WTC11 (cell line): ENCODE results near the gene PDE3B. TPM values are rescaled to one million over a fixed set of nuclear protein-coding genes. Genes with fewer than 3 reads are reported as not detected.

Source experiments
- ATAC-seq: fragments of 200-7000 bp; cut with Tn5 transposase; 2 replicates; pipeline ENCODE4 v1.10.0; 2021; ENCODE audit warnings: mild to moderate bottlenecking, moderate library complexity
- CTCF ChIA-PET: fragments of 300-600 bp; sonication (Branson Sonifier 250); formaldehyde crosslinking; loops from one replicate; lab custom pipeline; 2021; ENCODE audit warnings: antibody characterized with exemption; lab: Charles Lee
- POLR2A ChIA-PET: fragments of 350-600 bp; sonication (Branson Sonifier 250); formaldehyde crosslinking; loops from one replicate; lab custom pipeline; 2021; ENCODE audit warnings: antibody characterized with exemption; lab: Charles Lee
- DNase-seq: peaks from one replicate; pipeline ENCODE4 v3.0.0; 2021; ENCODE audit warnings: low spot score
- H3K27ac Mint-ChIP-seq: 2 replicates; pipeline ENCODE4 v1.8.0; 2021; ENCODE audit warnings: mixed read lengths
- H3K27me3 Mint-ChIP-seq: 2 replicates; pipeline ENCODE4 v1.8.0; 2021; ENCODE audit warnings: low read depth, mild to moderate bottlenecking, moderate library complexity, mixed read lengths
- H3K36me3 Mint-ChIP-seq: 2 replicates; pipeline ENCODE4 v1.8.0; 2021; ENCODE audit warnings: mixed read lengths
- H3K4me1 Mint-ChIP-seq: 2 replicates; pipeline ENCODE4 v1.8.0; 2022; ENCODE audit warnings: mixed read lengths
- H3K4me3 Mint-ChIP-seq: 2 replicates; pipeline ENCODE4 v1.8.0; 2021; ENCODE audit warnings: mild to moderate bottlenecking, moderate library complexity, mixed read lengths
- H3K9me3 Mint-ChIP-seq: 2 replicates; pipeline ENCODE4 v1.8.0; 2021; ENCODE audit warnings: mixed read lengths
- ESRRA ChIP-seq: sonication (generic); formaldehyde crosslinking; IDR thresholded peaks from 2 replicates; pipeline ENCODE4 v1.8.1; 2022; ENCODE audit warnings: mild to moderate bottlenecking, missing genetic modification reagents, borderline replicate concordance
- GRHL2 ChIP-seq: fragments of 250-450 bp; sonication (Bioruptor Pico); IDR thresholded peaks from 2 replicates; pipeline ENCODE4 v1.8.0; 2022; ENCODE audit warnings: mild to moderate bottlenecking, moderate library complexity; ENCODE audit not compliant: insufficient replicate concordance, severe bottlenecking
- NFYB ChIP-seq: sonication (generic); formaldehyde crosslinking; conservative IDR thresholded peaks from 2 replicates; pipeline ENCODE4 v1.8.0; 2022; ENCODE audit warnings: low read depth, missing genetic modification reagents
- NR2C2 ChIP-seq: sonication (generic); formaldehyde crosslinking; IDR thresholded peaks from 2 replicates; pipeline ENCODE4 v1.8.0; 2022; ENCODE audit warnings: mild to moderate bottlenecking, missing genetic modification reagents
- SOX15 ChIP-seq: fragments of 250-450 bp; sonication (Bioruptor Pico); IDR thresholded peaks from 2 replicates; pipeline ENCODE4 v1.9.0; 2021; ENCODE audit warnings: mild to moderate bottlenecking
- TP53 ChIP-seq: sonication (generic); formaldehyde crosslinking; IDR thresholded peaks from 2 replicates; pipeline ENCODE4 v1.8.1; 2023; ENCODE audit warnings: mild to moderate bottlenecking, missing genetic modification reagents
- ZNF317 ChIP-seq: sonication (generic); formaldehyde crosslinking; IDR thresholded peaks from 2 replicates; pipeline ENCODE4 v1.8.1; 2023; ENCODE audit warnings: low read depth, mild to moderate bottlenecking, moderate library complexity, missing genetic modification reagents, borderline replicate concordance
- ZNF396 ChIP-seq: fragments of 250-450 bp; sonication (Bioruptor Pico); IDR thresholded peaks from 2 replicates; pipeline ENCODE4 v1.8.0; 2021; ENCODE audit warnings: mild to moderate bottlenecking, moderate library complexity, borderline replicate concordance
- total RNA-seq: library from RNA; stranded (reverse); gene quantifications from 3 replicates; pipeline ENCODE4 v1.2.3, GENCODE V29; 2021
- TF ChIP-seq, protein P1 (sequence below): sonication (generic); formaldehyde crosslinking; IDR thresholded peaks from 2 replicates; pipeline ENCODE4 v1.8.0; 2023; ENCODE audit warnings: missing genetic modification reagents, mild to moderate bottlenecking, borderline replicate concordance
- TF ChIP-seq, protein P2 (sequence below): sonication (generic); formaldehyde crosslinking; IDR thresholded peaks from 2 replicates; pipeline ENCODE4 v1.8.1; 2022; ENCODE audit warnings: low read depth, missing genetic modification reagents, borderline replicate concordance
- TF ChIP-seq, protein P3 (sequence below): sonication (generic); formaldehyde crosslinking; IDR thresholded peaks from 2 replicates; pipeline ENCODE4 v1.8.1; 2023; ENCODE audit warnings: mild to moderate bottlenecking, moderate library complexity, missing genetic modification reagents
- TF ChIP-seq, protein P4 (sequence below): sonication (generic); formaldehyde crosslinking; IDR thresholded peaks from 2 replicates; pipeline ENCODE4 v1.8.1; 2023; ENCODE audit warnings: mild to moderate bottlenecking, missing genetic modification reagents, moderate library complexity
- TF ChIP-seq, protein P5 (sequence below): fragments of 250-450 bp; sonication (Bioruptor Pico); conservative IDR thresholded peaks from 2 replicates; pipeline ENCODE4 v1.9.0; 2021; ENCODE audit warnings: mild to moderate bottlenecking
- TF ChIP-seq, protein P6 (sequence below): sonication (generic); formaldehyde crosslinking; IDR thresholded peaks from 2 replicates; pipeline ENCODE4 v1.8.1; 2023; ENCODE audit warnings: mild to moderate bottlenecking, missing genetic modification reagents
- TF ChIP-seq, protein P7 (sequence below): fragments of 250-450 bp; sonication (Bioruptor Pico); IDR thresholded peaks from 2 replicates; pipeline ENCODE4 v1.9.0; 2021; ENCODE audit warnings: mild to moderate bottlenecking, borderline replicate concordance
- TF ChIP-seq, protein P8 (sequence below): sonication (generic); formaldehyde crosslinking; IDR thresholded peaks from 2 replicates; pipeline ENCODE4 v1.8.0; 2022; ENCODE audit warnings: mild to moderate bottlenecking, missing genetic modification reagents

PDE3B gene
- total RNA-seq, 1 experiment from 2014 or later = 9.6 TPM

DNA sequence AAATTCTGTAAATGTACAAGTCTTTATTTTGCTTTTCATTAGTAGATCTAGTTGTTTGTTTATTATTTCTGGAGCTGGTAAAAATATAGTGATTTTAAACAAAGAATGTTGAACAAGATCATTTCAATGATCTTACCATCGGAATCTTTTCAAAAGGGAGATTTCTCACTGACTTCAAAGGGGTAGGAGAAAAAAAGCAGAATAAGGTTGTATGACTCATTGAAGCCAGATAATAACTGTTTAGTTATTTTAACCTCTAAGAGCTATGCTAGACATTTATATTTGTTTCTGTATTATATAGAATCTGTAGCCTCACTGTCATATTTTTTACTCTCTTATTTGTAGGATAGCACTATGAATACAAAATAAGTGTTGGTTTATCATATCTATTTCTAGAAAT is 8.1 kb upstream of the PDE3B start (continued):
- TF ChIP-seq, protein P1, sequence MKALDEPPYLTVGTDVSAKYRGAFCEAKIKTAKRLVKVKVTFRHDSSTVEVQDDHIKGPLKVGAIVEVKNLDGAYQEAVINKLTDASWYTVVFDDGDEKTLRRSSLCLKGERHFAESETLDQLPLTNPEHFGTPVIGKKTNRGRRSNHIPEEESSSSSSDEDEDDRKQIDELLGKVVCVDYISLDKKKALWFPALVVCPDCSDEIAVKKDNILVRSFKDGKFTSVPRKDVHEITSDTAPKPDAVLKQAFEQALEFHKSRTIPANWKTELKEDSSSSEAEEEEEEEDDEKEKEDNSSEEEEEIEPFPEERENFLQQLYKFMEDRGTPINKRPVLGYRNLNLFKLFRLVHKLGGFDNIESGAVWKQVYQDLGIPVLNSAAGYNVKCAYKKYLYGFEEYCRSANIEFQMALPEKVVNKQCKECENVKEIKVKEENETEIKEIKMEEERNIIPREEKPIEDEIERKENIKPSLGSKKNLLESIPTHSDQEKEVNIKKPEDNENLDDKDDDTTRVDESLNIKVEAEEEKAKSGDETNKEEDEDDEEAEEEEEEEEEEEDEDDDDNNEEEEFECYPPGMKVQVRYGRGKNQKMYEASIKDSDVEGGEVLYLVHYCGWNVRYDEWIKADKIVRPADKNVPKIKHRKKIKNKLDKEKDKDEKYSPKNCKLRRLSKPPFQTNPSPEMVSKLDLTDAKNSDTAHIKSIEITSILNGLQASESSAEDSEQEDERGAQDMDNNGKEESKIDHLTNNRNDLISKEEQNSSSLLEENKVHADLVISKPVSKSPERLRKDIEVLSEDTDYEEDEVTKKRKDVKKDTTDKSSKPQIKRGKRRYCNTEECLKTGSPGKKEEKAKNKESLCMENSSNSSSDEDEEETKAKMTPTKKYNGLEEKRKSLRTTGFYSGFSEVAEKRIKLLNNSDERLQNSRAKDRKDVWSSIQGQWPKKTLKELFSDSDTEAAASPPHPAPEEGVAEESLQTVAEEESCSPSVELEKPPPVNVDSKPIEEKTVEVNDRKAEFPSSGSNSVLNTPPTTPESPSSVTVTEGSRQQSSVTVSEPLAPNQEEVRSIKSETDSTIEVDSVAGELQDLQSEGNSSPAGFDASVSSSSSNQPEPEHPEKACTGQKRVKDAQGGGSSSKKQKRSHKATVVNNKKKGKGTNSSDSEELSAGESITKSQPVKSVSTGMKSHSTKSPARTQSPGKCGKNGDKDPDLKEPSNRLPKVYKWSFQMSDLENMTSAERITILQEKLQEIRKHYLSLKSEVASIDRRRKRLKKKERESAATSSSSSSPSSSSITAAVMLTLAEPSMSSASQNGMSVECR = no peak
- TF ChIP-seq, all 79 proteins: peak for 0

DNA sequence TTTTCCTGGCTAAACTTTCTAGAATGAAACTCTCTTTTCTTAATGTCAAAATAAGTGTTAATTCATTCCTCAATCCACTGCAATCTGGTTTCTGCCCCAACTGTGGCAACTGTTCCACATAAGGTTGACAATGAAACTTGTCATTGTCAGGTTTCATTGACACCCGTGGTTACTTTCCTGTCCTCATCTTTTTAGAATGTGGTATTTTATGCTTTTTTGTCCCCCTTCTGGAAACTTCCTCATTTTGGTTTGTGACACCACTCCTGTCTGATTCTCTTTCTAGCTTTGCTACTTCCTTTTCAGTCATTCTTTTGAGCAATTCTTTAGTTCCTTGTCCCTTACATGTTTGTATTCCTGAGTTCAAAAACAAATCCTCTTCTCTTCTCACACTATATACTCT is 7.5 kb upstream of the PDE3B start:
- Mint-ChIP-seq H3K27me3 (peaks cover 29% of the 10 kb centered on the region), H3K9me3 (peaks cover 4% of the 10 kb centered on the region), H3K36me3 (peaks cover 4% of the 10 kb centered on the region; the same call in 1 of the 2 replicates), H3K4me1 (peaks cover 8% of the 10 kb centered on the region), H3K27ac (no peak overlapping the region), H3K4me3 (no peak overlapping the region)
- ATAC-seq = no peak
- POLR2A ChIA-PET = no interaction called here
- no peak for DNase-seq
- CTCF ChIA-PET = interaction anchor here (1.3 kb wide), 1 partner anchor 270 kb away, joined by 4 read pairs; no protein-coding TSS in a partner anchor
- TF ChIP-seq, protein P2, sequence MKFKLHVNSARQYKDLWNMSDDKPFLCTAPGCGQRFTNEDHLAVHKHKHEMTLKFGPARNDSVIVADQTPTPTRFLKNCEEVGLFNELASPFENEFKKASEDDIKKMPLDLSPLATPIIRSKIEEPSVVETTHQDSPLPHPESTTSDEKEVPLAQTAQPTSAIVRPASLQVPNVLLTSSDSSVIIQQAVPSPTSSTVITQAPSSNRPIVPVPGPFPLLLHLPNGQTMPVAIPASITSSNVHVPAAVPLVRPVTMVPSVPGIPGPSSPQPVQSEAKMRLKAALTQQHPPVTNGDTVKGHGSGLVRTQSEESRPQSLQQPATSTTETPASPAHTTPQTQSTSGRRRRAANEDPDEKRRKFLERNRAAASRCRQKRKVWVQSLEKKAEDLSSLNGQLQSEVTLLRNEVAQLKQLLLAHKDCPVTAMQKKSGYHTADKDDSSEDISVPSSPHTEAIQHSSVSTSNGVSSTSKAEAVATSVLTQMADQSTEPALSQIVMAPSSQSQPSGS (CRISPR knock-in tag) = no peak
- TF ChIP-seq ESRRA (CRISPR knock-in tag) = no peak
- no peak for TF ChIP-seq NFYB (CRISPR knock-in tag)
- no peak for TF ChIP-seq ZNF317
- no peak for TF ChIP-seq NR2C2 (CRISPR knock-in tag)
- TF ChIP-seq GRHL2 (CRISPR knock-in tag) = no peak
- no peak for TF ChIP-seq ZNF396
- TF ChIP-seq, protein P3, sequence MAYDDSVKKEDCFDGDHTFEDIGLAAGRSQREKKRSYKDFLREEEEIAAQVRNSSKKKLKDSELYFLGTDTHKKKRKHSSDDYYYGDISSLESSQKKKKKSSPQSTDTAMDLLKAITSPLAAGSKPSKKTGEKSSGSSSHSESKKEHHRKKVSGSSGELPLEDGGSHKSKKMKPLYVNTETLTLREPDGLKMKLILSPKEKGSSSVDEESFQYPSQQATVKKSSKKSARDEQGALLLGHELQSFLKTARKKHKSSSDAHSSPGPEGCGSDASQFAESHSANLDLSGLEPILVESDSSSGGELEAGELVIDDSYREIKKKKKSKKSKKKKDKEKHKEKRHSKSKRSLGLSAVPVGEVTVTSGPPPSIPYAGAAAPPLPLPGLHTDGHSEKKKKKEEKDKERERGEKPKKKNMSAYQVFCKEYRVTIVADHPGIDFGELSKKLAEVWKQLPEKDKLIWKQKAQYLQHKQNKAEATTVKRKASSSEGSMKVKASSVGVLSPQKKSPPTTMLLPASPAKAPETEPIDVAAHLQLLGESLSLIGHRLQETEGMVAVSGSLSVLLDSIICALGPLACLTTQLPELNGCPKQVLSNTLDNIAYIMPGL = no peak
- TF ChIP-seq, protein P4, sequence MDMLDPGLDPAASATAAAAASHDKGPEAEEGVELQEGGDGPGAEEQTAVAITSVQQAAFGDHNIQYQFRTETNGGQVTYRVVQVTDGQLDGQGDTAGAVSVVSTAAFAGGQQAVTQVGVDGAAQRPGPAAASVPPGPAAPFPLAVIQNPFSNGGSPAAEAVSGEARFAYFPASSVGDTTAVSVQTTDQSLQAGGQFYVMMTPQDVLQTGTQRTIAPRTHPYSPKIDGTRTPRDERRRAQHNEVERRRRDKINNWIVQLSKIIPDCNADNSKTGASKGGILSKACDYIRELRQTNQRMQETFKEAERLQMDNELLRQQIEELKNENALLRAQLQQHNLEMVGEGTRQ = no peak
- TF ChIP-seq, protein P5, sequence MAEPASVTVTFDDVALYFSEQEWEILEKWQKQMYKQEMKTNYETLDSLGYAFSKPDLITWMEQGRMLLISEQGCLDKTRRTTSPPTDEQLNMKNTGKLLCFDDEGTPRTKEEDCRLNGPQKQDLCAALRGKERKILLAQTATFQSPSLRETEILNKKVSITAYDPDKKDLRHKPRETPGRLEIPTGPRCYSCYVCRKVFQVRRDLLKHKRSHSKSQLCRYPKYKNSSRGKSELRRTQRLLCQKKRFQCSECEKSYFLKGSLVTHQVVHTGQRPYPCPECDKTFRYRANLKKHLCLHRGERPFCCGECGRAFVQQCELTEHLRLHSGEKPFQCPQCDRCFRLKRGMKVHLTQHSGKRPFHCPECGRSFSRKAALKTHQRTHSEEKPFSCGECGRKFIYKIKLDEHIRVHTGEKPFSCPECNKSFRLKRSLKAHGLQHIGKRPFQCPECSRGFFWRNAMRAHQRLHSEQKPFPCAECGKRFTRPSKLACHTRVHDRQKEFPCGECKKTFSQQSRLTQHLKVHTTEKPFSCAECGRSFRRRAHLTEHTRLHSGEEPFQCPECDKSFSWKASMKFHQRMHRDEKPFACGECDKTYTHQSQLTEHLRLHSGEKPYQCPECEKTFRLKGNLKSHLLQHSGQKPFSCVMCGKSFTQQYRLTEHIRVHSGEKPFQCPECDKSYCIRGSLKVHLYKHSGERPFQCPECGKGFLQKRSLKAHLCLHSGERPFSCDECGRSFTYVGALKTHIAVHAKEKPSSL = no peak
- TF ChIP-seq, protein P6, sequence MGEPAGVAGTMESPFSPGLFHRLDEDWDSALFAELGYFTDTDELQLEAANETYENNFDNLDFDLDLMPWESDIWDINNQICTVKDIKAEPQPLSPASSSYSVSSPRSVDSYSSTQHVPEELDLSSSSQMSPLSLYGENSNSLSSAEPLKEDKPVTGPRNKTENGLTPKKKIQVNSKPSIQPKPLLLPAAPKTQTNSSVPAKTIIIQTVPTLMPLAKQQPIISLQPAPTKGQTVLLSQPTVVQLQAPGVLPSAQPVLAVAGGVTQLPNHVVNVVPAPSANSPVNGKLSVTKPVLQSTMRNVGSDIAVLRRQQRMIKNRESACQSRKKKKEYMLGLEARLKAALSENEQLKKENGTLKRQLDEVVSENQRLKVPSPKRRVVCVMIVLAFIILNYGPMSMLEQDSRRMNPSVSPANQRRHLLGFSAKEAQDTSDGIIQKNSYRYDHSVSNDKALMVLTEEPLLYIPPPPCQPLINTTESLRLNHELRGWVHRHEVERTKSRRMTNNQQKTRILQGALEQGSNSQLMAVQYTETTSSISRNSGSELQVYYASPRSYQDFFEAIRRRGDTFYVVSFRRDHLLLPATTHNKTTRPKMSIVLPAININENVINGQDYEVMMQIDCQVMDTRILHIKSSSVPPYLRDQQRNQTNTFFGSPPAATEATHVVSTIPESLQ = no peak
- no peak for TF ChIP-seq SOX15 (CRISPR knock-in tag)
- TF ChIP-seq, protein P7, sequence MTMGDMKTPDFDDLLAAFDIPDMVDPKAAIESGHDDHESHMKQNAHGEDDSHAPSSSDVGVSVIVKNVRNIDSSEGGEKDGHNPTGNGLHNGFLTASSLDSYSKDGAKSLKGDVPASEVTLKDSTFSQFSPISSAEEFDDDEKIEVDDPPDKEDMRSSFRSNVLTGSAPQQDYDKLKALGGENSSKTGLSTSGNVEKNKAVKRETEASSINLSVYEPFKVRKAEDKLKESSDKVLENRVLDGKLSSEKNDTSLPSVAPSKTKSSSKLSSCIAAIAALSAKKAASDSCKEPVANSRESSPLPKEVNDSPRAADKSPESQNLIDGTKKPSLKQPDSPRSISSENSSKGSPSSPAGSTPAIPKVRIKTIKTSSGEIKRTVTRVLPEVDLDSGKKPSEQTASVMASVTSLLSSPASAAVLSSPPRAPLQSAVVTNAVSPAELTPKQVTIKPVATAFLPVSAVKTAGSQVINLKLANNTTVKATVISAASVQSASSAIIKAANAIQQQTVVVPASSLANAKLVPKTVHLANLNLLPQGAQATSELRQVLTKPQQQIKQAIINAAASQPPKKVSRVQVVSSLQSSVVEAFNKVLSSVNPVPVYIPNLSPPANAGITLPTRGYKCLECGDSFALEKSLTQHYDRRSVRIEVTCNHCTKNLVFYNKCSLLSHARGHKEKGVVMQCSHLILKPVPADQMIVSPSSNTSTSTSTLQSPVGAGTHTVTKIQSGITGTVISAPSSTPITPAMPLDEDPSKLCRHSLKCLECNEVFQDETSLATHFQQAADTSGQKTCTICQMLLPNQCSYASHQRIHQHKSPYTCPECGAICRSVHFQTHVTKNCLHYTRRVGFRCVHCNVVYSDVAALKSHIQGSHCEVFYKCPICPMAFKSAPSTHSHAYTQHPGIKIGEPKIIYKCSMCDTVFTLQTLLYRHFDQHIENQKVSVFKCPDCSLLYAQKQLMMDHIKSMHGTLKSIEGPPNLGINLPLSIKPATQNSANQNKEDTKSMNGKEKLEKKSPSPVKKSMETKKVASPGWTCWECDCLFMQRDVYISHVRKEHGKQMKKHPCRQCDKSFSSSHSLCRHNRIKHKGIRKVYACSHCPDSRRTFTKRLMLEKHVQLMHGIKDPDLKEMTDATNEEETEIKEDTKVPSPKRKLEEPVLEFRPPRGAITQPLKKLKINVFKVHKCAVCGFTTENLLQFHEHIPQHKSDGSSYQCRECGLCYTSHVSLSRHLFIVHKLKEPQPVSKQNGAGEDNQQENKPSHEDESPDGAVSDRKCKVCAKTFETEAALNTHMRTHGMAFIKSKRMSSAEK = no peak
- TF ChIP-seq, protein P8, sequence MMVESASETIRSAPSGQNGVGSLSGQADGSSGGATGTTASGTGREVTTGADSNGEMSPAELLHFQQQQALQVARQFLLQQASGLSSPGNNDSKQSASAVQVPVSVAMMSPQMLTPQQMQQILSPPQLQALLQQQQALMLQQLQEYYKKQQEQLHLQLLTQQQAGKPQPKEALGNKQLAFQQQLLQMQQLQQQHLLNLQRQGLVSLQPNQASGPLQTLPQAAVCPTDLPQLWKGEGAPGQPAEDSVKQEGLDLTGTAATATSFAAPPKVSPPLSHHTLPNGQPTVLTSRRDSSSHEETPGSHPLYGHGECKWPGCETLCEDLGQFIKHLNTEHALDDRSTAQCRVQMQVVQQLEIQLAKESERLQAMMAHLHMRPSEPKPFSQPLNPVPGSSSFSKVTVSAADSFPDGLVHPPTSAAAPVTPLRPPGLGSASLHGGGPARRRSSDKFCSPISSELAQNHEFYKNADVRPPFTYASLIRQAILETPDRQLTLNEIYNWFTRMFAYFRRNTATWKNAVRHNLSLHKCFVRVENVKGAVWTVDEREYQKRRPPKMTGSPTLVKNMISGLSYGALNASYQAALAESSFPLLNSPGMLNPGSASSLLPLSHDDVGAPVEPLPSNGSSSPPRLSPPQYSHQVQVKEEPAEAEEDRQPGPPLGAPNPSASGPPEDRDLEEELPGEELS (CRISPR knock-in tag) = no peak
- TF ChIP-seq TP53 (CRISPR knock-in tag) = no peak
